Body of pancreas (tissue), 4 donors: ENCODE measurements around the gene SLC45A1. TPM values are rescaled to one million over a fixed set of nuclear protein-coding genes. Genes with fewer than 3 reads are reported as not detected.

Source experiments
- ATAC-seq: fragments of 150-250 bp; one replicate; pipeline ENCODE4 v1.9.1; 2016
- DNase-seq, 4 donors: peaks; one replicate each; pipeline ENCODE4 v3.0.0-alpha.2; 2019
- H3K27ac ChIP-seq, 4 donors: fragments of 200-600 bp; sonication (generic); 1 replicate in 3 of 4; 2 replicates in 1 of 4; pipeline versions ENCODE4 v1.5.1 to v1.6.1; 2016 to 2019; ENCODE audit warnings: mild to moderate bottlenecking in 1 of 4, mixed read lengths in 1 of 4, moderate library complexity in 1 of 4
- H3K27me3 ChIP-seq, 2 donors: fragments of 200-600 bp; sonication (generic); one replicate each; pipeline ENCODE4 v1.6.0; 2016; ENCODE audit warnings: mild to moderate bottlenecking in 1 of 2
- H3K36me3 ChIP-seq, 2 donors: fragments of 200-600 bp; sonication (generic); replicated peaks in 1 of 2; 2 replicates each; pipeline ENCODE4 v1.5.1; 2016; ENCODE audit warnings: low read depth in 2 of 2; ENCODE audit not compliant: insufficient read depth in 1 of 2
- H3K4me1 ChIP-seq: fragments of 200-600 bp; sonication (generic); one replicate; pipeline ENCODE4 v1.6.0; 2016
- H3K4me3 ChIP-seq, 2 donors: fragments of 200-600 bp; sonication (generic); 1 replicate in 1 of 2; 2 replicates in 1 of 2; pipeline ENCODE4 v1.5.1; 2016 to 2019
- H3K9me3 ChIP-seq, 3 donors: fragments of 200-600 bp; sonication (generic); 1 replicate in 2 of 3; 2 replicates in 1 of 3; pipeline ENCODE4 v1.5.1; 2016
- CTCF ChIP-seq, 7 experiments: fragments of 450-650 bp in 4 of 7; fragments of 200-600 bp in 3 of 7; sonication (generic) in 3 of 7; IDR thresholded peaks; one replicate each; pipeline ENCODE4 v1.5.1; 2016 to 2019; ENCODE audit warnings: antibody characterized with exemption in 7 of 7
- POLR2A ChIP-seq, 3 donors: fragments of 450-650 bp; IDR thresholded peaks; one replicate each; pipeline ENCODE4 v1.6.1; 2016; ENCODE audit warnings: antibody characterized with exemption in 3 of 3, mild to moderate bottlenecking in 2 of 3
- WGBS, 2 donors: methylation state at CpG; one replicate each; pipeline ENCODE4 v1.1.5; 2017; 5-methylcytosine and 5-hydroxymethylcytosine counted together
- intact Hi-C: fragments of 100-400 bp; cut with DNase I; formaldehyde crosslinking; loops from one replicate; pipeline ENCODE4 v1.15.1; 2023
- total RNA-seq, 2 donors: library from RNA; depleted of rRNA; stranded (reverse); fragments of >200 nt; gene quantifications; one replicate each; pipeline ENCODE4 v1.1.0, GENCODE V29; 2016

SLC45A1 gene
- total RNA-seq, 2 donors from 2014 or later = 1.6 TPM; not detected in 1

GRCh38 chr1:8361198-8361849 is 43.4 kb downstream of the SLC45A1 start:
- intact Hi-C loops = no loop called here
- TF ChIP-seq POLR2A (IDR thresholded peaks at IDR 0.05) (no peak), CTCF (IDR thresholded peaks at IDR 0.05) (no peak)
- Histone ChIP-seq H3K27ac (no peak overlapping the region), H3K36me3 (peaks cover 39 to 44% of the 10 kb centered on the region in 2 donors), H3K4me3 (no peak overlapping the region), H3K27me3 (no peaks in the 10 kb centered on the region), H3K9me3 (no peaks in the 10 kb centered on the region), H3K4me1 (peaks cover 11% of the 10 kb centered on the region)
- DNase-seq = no peak
- ATAC-seq = no peak
- 87 to 89% methylated on average over 11 to 20 of the region's 21 CpGs for whole genome bisulfite sequencing, 2 donors

GRCh38 chr1:8362701-8363101 is 44.8 kb downstream of the SLC45A1 start:
- no peaks in the 10 kb centered on the region for H3K27me3 ChIP-seq
- H3K36me3 ChIP-seq = peaks cover 36 to 37% of the 10 kb centered on the region in 2 donors
- intact Hi-C loops = no loop called here
- ATAC-seq (no peak), DNase-seq (no peak)
- TF ChIP-seq POLR2A (IDR thresholded peaks at IDR 0.05) (no peak), CTCF (IDR thresholded peaks at IDR 0.05) (no peak)
- no peak overlapping the region for H3K27ac ChIP-seq
- H3K4me1 ChIP-seq = peaks cover 20% of the 10 kb centered on the region
- no peaks in the 10 kb centered on the region for H3K9me3 ChIP-seq
- no peak overlapping the region for H3K4me3 ChIP-seq
- WGBS, 2 donors = 93 to 96% methylated on average over 10 to 13 of the region's 13 CpGs

DNA sequence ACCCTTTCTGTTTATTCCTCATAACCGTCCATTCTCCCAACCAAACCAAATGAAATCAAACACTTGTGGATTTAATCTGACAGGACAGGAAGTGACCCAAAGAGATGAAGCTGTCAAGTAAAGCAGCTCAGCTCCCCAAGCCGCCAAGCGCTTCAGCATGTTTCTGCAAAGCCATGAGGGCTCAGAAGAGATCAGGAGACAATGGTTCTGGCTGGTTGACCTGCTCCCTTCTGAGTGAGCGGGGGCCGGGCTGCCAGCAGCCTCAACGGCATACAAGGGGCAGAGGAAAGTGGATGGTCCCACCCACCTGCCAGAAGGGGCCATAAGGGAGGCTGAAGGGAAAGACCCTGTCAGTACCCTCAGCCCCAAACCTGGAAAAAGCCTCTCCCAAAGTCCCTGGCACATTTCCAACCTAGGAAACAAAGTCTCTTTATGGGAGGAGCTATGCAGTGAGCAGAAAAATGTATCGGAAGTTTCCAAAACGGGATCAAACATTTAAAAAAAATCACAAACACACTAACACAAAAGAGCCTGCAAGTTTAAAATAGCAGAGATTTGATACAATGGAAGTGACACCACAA is 45.4 kb downstream of the SLC45A1 start:
- TF ChIP-seq CTCF (IDR thresholded peaks at IDR 0.05) (no peak), POLR2A (IDR thresholded peaks at IDR 0.05) (no peak)
- no peak for ATAC-seq
- peaks cover 26% of the 10 kb centered on the region for H3K4me1 ChIP-seq
- H3K9me3 ChIP-seq = no peaks in the 10 kb centered on the region
- no peak overlapping the region for H3K4me3 ChIP-seq
- H3K36me3 ChIP-seq = peaks cover 30 to 32% of the 10 kb centered on the region in 2 donors
- WGBS, 2 donors = 69 to 80% methylated on average over 6 to 8 of the region's 8 CpGs
- no peak for DNase-seq
- no peaks in the 10 kb centered on the region for H3K27me3 ChIP-seq
- H3K27ac ChIP-seq = peak overlapping the region in 2 of 4 donors; percentile 3 to 13
- intact Hi-C loops = no loop called here

- Histone ChIP-seq H3K36me3 (peaks cover 24 to 26% of the 10 kb centered on the region in 2 donors), H3K27ac (peak overlapping the region in 2 of 4 donors; percentile 3 to 13), H3K27me3 (no peaks in the 10 kb centered on the region), H3K9me3 (no peaks in the 10 kb centered on the region), H3K4me3 (no peak overlapping the region), H3K4me1 (peaks cover 30% of the 10 kb centered on the region)
- intact Hi-C loops = no loop called here
- no peak for TF ChIP-seq CTCF (IDR thresholded peaks at IDR 0.05)
- TF ChIP-seq POLR2A (IDR thresholded peaks at IDR 0.05) = no peak
- ATAC-seq (no peak), DNase-seq (no peak)
- 78% methylated on average over 10 to 18 of the region's 18 CpGs for WGBS, 2 donors
Measured at GRCh38 chr1:8363767-8364301, 45.9 kb downstream of the SLC45A1 start.
